GM19468 (cell line): ENCODE data around the gene QSER1.
"Not testable (repeated sequence)": the region's sequence is repeated elsewhere in the genome, so short reads cannot be mapped to it uniquely, and the experiment has no call there.

Experiments used
- ATAC-seq: cut with Tn5 transposase; IDR thresholded peaks from one replicate; pipeline ENCODE4 v1.9.1; 2021; ENCODE audit warnings: mild to moderate bottlenecking, moderate library complexity, moderate number of reproducible peaks; ENCODE audit not compliant: unreplicated experiment; ENCODE audit errors: extremely low read depth

Gene QSER1

DNA sequence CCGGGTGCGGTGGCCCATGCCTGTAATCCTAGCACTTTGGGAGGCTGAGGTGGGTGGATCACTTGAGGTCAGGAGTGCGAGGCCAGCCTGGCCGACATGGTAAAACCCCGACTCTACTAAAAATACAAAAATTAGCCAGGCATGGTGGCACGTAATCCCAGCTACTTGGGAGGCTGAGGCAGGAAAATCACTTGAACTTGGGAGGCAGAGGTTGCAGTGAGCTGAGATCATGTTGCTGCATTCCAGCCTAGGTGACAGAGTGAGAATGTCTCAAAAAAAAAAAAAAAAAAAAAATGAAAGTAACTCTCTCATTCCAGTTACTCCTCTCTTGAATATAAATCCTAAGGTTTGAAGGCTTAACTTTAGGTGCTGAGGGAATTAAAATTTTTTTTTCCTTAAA is 136.6 kb downstream of the QSER1 start:
- not testable (repeated sequence) for ATAC-seq
